Upper lobe of left lung (tissue), 4 donors: ENCODE measurements around the gene DNAJB12.

ENCODE experiments used
- CTCF ChIP-seq, 6 experiments: fragments of 450-650 bp in 4 of 6; fragments of 200-600 bp in 2 of 6; sonication (generic) in 2 of 6; IDR thresholded peaks; one replicate each; pipeline ENCODE4 v1.5.1; 2016 to 2019; ENCODE audit warnings: antibody characterized with exemption in 6 of 6
- EP300 ChIP-seq, 4 donors: sonication (generic); formaldehyde crosslinking; IDR thresholded peaks; one replicate each; pipeline ENCODE4 v1.5.1; 2017; ENCODE audit warnings: antibody characterized with exemption in 4 of 4, control low read depth in 2 of 4
- POLR2A ChIP-seq, 4 donors: fragments of 450-650 bp; IDR thresholded peaks; one replicate each; pipeline ENCODE4 v1.5.1; 2016 to 2017; ENCODE audit warnings: antibody characterized with exemption in 4 of 4, mild to moderate bottlenecking in 2 of 4
- POLR2AphosphoS5 ChIP-seq, 2 donors: sonication (generic); formaldehyde crosslinking; IDR thresholded peaks; one replicate each; pipeline ENCODE4 v1.5.1; 2017; ENCODE audit warnings: antibody characterized with exemption in 2 of 2

- TF ChIP-seq CTCF (IDR thresholded peaks at IDR 0.05) (no peak), POLR2AphosphoS5 (IDR thresholded peaks at IDR 0.05) (no peak), POLR2A (IDR thresholded peaks at IDR 0.05) (no peak), EP300 (IDR thresholded peaks at IDR 0.05) (no peak)
These were observed 37.9 kb upstream of the DNAJB12 start for GRCh38 chr10:72392571-72392970.
